Skin of body (tissue), 2 donors: ENCODE measurements around the gene PRR12. TPM values are rescaled to one million over a fixed set of nuclear protein-coding genes. Genes with fewer than 3 reads are reported as not detected.

Experiments used
- DNase-seq: peaks from one replicate; lab custom pipeline; 2025; lab: John Stamatoyannopoulos, UW
- total RNA-seq: library from RNA; depleted of rRNA; stranded (reverse); fragments of >200 nt; gene quantifications from one replicate; pipeline ENCODE4 v1.2.3, GENCODE V29; 2014

Gene PRR12
- total RNA-seq, 1 donor from 2014 or later: 6.9 TPM

GRCh38 chr19:49641688-49642491 lies 50.9 kb downstream of the PRR12 start, which contains the start of gene SCAF1:
Gene SCAF1 (plus strand): TSS chr19:49642209. CDS start chr19:49645027, 2,818 bp downstream.
- peak; percentile 99 for DNase-seq

- DNase-seq: no peak
Measured at GRCh38 chr19:49642492-49643035, 51.6 kb downstream of the PRR12 start.

- no peak for DNase-seq
Measured at GRCh38 chr19:49643466-49643865, 52.5 kb downstream of the PRR12 start.

GRCh38 chr19:49645592-49645991 lies 54.6 kb downstream of the PRR12 start:
- no peak for DNase-seq

GRCh38 chr19:49645995-49646394 lies 55.0 kb downstream of the PRR12 start:
- no peak for DNase-seq

GRCh38 chr19:49646586-49646985 lies 55.6 kb downstream of the PRR12 start:
- no peak for DNase-seq

- DNase-seq: no peak
Measured at GRCh38 chr19:49651029-49651819, 60.2 kb downstream of the PRR12 start.

- DNase-seq: no peak
Measured at GRCh38 chr19:49651820-49652550, 61.0 kb downstream of the PRR12 start.

GRCh38 chr19:49652551-49653465 lies 61.8 kb downstream of the PRR12 start:
- no peak for DNase-seq

GRCh38 chr19:49653466-49653806 lies 62.5 kb downstream of the PRR12 start:
- DNase-seq: no peak

GRCh38 chr19:49654581-49654980 lies 63.6 kb downstream of the PRR12 start:
- no peak for DNase-seq

GRCh38 chr19:49655570-49656455 lies 64.8 kb downstream of the PRR12 start:
- no peak for DNase-seq

GRCh38 chr19:49656456-49657109 lies 65.6 kb downstream of the PRR12 start:
- no peak for DNase-seq

- DNase-seq: no peak
Measured at GRCh38 chr19:49657493-49658138, 66.6 kb downstream of the PRR12 start.

GRCh38 chr19:49658139-49658517 lies 67.1 kb downstream of the PRR12 start:
- DNase-seq: no peak

GRCh38 chr19:49658566-49659442 lies 67.8 kb downstream of the PRR12 start:
- no peak for DNase-seq

- DNase-seq: no peak
Measured at GRCh38 chr19:49660338-49660961, 69.5 kb downstream of the PRR12 start.
